Mesothelial cell of epicardium (in vitro differentiated cells): ENCODE measurements around the gene ADAM12. TPM values are rescaled to one million over a fixed set of nuclear protein-coding genes. Genes with fewer than 3 reads are reported as not detected.

ENCODE experiments used
- DNase-seq, 2 experiments: peaks; one replicate each; pipeline ENCODE4 v3.0.0; 2021; ENCODE audit warnings: low spot score in 2 of 2; ENCODE audit not compliant: unreplicated experiment in 2 of 2
- H3K27ac Mint-ChIP-seq: 2 replicates; pipeline ENCODE4 v1.8.0; 2021; ENCODE audit warnings: mixed read lengths
- H3K27me3 Mint-ChIP-seq: 2 replicates; pipeline ENCODE4 v1.8.0; 2021; ENCODE audit warnings: low read depth, mixed read lengths
- H3K36me3 Mint-ChIP-seq: 2 replicates; pipeline ENCODE4 v1.8.0; 2021; ENCODE audit warnings: mixed read lengths
- H3K4me1 Mint-ChIP-seq: 2 replicates; pipeline ENCODE4 v1.8.0; 2021; ENCODE audit warnings: mixed read lengths
- H3K4me3 Mint-ChIP-seq: 2 replicates; pipeline ENCODE4 v1.8.0; 2021; ENCODE audit warnings: mild to moderate bottlenecking, moderate library complexity, mixed read lengths
- H3K9me3 Mint-ChIP-seq: 2 replicates; pipeline ENCODE4 v1.8.0; 2021; ENCODE audit warnings: mixed read lengths
- CTCF ChIP-seq: fragments of 200-600 bp; sonication (generic); IDR thresholded peaks from one replicate; pipeline ENCODE4 v1.5.0; 2021; ENCODE audit warnings: antibody characterized with exemption; ENCODE audit not compliant: unreplicated experiment
- total RNA-seq: library from RNA; stranded (reverse); gene quantifications from 3 replicates; pipeline ENCODE4 v1.2.1, GENCODE V29; 2021

ADAM12 gene
- total RNA-seq, 1 donor from 2014 or later = 13.3 TPM

DNA sequence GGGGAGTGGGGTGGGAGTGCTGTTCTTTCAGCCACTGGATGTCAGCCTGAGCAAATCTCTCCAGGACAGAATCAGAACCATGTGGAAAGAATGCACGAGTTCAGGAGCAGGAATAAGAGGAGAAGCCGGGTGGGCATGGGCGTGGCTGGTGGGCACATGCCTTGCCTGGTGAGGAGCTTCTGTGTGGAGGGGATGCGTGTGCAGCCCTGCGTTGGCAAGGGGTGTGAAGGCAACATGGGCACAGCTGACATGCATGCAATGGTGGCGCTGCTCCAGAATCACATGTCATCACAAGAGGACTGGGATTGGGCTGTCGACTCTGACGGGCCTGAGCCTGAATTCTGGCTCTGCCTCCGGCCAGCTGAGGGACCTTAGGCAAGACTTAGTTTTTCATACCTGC is 162.1 kb downstream of the ADAM12 start:
- no peaks in the 10 kb centered on the region for H3K9me3 Mint-ChIP-seq
- TF ChIP-seq CTCF = no peak

DNA sequence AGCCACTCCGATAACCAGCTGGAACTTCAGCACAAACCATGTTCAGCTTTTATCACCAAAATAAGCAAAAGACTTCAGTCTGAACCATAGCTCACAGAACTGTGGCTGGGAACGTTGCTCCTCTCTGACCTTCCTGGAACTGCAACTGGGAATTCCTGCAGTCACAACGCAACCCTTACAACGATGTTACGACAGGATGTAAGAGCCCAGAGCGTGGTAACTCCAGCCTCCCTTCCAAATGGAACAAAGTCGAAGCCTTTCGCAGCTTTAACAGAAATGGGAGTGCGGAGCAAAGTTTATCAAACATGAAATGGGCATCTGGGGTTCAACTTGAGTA is 162.6 kb downstream of the ADAM12 start:
- peaks cover 20% of the 10 kb centered on the region for H3K27me3 Mint-ChIP-seq

More for the DNA sequence above, 162.1 kb downstream of the ADAM12 start:
- Mint-ChIP-seq H3K4me3 (no peak overlapping the region), H3K27me3 (peaks cover 18% of the 10 kb centered on the region), H3K4me1 (peaks cover 11% of the 10 kb centered on the region), H3K27ac (no peak overlapping the region), H3K36me3 (no peaks in the 10 kb centered on the region)
- DNase-seq = no peak

GRCh38 chr10:126224967-126225671 is 163.2 kb downstream of the ADAM12 start:
- Mint-ChIP-seq H3K27me3 (peaks cover 20% of the 10 kb centered on the region), H3K36me3 (no peaks in the 10 kb centered on the region), H3K9me3 (no peaks in the 10 kb centered on the region), H3K4me3 (no peak overlapping the region), H3K4me1 (peaks cover 11% of the 10 kb centered on the region), H3K27ac (no peak overlapping the region)
- DNase-seq = no peak
- TF ChIP-seq CTCF = no peak

More for the DNA sequence above, 162.6 kb downstream of the ADAM12 start:
- H3K27ac Mint-ChIP-seq = no peak overlapping the region
- DNase-seq = no peak
- no peaks in the 10 kb centered on the region for H3K36me3 Mint-ChIP-seq
- H3K4me1 Mint-ChIP-seq = peaks cover 11% of the 10 kb centered on the region
- TF ChIP-seq CTCF = no peak
- no peak overlapping the region for H3K4me3 Mint-ChIP-seq
- no peaks in the 10 kb centered on the region for H3K9me3 Mint-ChIP-seq

DNA sequence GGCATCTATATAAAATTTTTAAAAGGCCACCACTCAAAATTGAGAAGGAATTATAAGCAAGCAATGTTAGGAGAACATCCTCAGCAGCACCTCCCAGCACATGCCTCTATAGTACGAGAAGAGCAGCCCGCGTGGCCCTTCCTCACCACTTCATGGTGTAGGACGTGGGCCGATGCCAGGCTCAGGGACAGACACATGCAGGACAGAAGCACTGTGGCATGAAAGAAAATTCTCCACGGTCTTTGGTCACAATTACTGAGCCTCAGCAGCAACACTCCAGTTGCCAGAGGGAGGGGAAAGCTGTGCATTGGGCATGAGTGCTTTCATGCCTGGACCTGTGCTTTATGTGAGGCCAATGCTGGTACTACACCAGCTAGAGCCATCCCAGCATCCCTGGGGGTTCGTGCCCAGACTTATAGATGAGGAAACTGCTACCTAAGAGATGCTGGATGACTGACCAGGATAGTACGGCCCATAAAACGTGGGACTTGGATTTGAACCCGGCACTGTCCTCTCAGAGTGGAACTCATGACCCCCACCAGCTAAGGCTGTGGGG is 164.7 kb downstream of the ADAM12 start:
- Mint-ChIP-seq H3K4me1 (peaks cover 13% of the 10 kb centered on the region), H3K36me3 (no peaks in the 10 kb centered on the region), H3K9me3 (no peaks in the 10 kb centered on the region), H3K27me3 (peaks cover 19% of the 10 kb centered on the region), H3K27ac (no peak overlapping the region), H3K4me3 (no peak overlapping the region)
- no peak for TF ChIP-seq CTCF
- DNase-seq = no peak

- Mint-ChIP-seq H3K27ac (no peak overlapping the region), H3K4me3 (no peak overlapping the region), H3K9me3 (no peaks in the 10 kb centered on the region), H3K36me3 (no peaks in the 10 kb centered on the region), H3K27me3 (peaks cover 19% of the 10 kb centered on the region), H3K4me1 (peaks cover 11% of the 10 kb centered on the region)
- TF ChIP-seq CTCF = no peak
- no peak for DNase-seq
Measured at GRCh38 chr10:126222736-126223511, 165.4 kb downstream of the ADAM12 start.
